Calu3 (cell line): ENCODE results near the gene SUMF1. TPM values are rescaled to one million over a fixed set of nuclear protein-coding genes. Genes with fewer than 3 reads are reported as not detected.

Source experiments
- BruUV-seq: library from RNA; stranded (reverse); fragments of 400-500 nt; replicated peaks from 2 replicates; lab custom pipeline; 2021; lab: Mats Ljungman, UMichigan
- CTCF ChIA-PET: fragments of 300-600 bp; sonication (Branson Sonifier 250); formaldehyde crosslinking; loops from one replicate; lab custom pipeline; 2022; ENCODE audit warnings: antibody characterized with exemption; lab: Charles Lee
- DNase-seq: peaks from one replicate; pipeline ENCODE4 v3.0.0; 2022
- H3K27ac Mint-ChIP-seq: one replicate; pipeline ENCODE4 v1.8.0; 2022; ENCODE audit warnings: mixed read lengths; ENCODE audit not compliant: unreplicated experiment
- H3K27me3 Mint-ChIP-seq: one replicate; pipeline ENCODE4 v1.8.0; 2022; ENCODE audit warnings: mixed read lengths; ENCODE audit not compliant: unreplicated experiment
- H3K36me3 Mint-ChIP-seq: one replicate; pipeline ENCODE4 v1.8.0; 2022; ENCODE audit warnings: mild to moderate bottlenecking, moderate library complexity, mixed read lengths; ENCODE audit not compliant: insufficient read depth, unreplicated experiment
- H3K4me1 Mint-ChIP-seq: one replicate; pipeline ENCODE4 v1.8.0; 2022; ENCODE audit warnings: mild to moderate bottlenecking, low read depth, mixed read lengths; ENCODE audit not compliant: unreplicated experiment
- H3K4me3 Mint-ChIP-seq: one replicate; pipeline ENCODE4 v1.8.0; 2022; ENCODE audit warnings: mild to moderate bottlenecking, low read depth, moderate library complexity, mixed read lengths; ENCODE audit not compliant: unreplicated experiment
- H3K9me3 Mint-ChIP-seq: one replicate; pipeline ENCODE4 v1.8.0; 2022; ENCODE audit warnings: low read depth, mixed read lengths; ENCODE audit not compliant: unreplicated experiment
- intact Hi-C: fragments of 100-400 bp; cut with micrococcal nuclease; formaldehyde crosslinking; loops from one replicate; pipeline ENCODE4 v1.10.0; 2022; ENCODE audit not compliant: unreplicated experiment
- total RNA-seq: library from RNA; stranded (reverse); gene quantifications from 2 replicates; pipeline ENCODE4 v1.2.3, GENCODE V29; 2022
- TF ChIP-seq, protein P1 (sequence below): fragments of 200-600 bp; IDR thresholded peaks from one replicate; pipeline ENCODE4 v1.8.0; 2022; ENCODE audit warnings: antibody characterized with exemption; ENCODE audit not compliant: unreplicated experiment

The SUMF1 gene
- total RNA-seq, 1 experiment from 2014 or later: 31.8 TPM

DNA sequence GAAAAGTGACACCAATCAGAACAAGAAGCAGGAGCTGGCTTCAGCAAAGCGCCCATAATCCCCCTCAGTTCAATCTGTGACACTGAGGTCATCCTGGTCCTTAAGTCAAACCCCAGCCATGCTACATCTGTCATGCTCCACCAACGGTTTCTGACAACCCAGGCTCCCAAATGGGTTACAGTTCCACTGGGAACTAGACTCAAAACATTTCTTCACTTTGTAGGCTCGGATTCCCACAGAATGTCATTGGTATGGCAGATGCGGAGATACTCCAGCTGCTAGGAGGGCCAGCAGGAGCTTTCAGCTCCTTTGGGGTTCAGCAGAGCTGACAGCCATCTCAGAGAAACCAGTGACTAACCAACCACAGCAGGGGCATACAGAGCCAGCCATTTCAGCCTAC, 48.9 kb downstream of the SUMF1 start:
- intact Hi-C loops: no loop called here
- no peak overlapping the region for H3K4me3 Mint-ChIP-seq

GRCh38 chr3:4417449-4417848, 49.6 kb downstream of the SUMF1 start:
- CTCF ChIA-PET: no interaction called here
- intact Hi-C loops: no loop called here
- Mint-ChIP-seq H3K36me3 (no peaks in the 10 kb centered on the region), H3K4me3 (no peak overlapping the region), H3K9me3 (no peaks in the 10 kb centered on the region), H3K27me3 (no peaks in the 10 kb centered on the region), H3K27ac (no peak overlapping the region), H3K4me1 (no peaks in the 10 kb centered on the region)
- no TSS peak for BruUV-seq
- TF ChIP-seq, protein P1, sequence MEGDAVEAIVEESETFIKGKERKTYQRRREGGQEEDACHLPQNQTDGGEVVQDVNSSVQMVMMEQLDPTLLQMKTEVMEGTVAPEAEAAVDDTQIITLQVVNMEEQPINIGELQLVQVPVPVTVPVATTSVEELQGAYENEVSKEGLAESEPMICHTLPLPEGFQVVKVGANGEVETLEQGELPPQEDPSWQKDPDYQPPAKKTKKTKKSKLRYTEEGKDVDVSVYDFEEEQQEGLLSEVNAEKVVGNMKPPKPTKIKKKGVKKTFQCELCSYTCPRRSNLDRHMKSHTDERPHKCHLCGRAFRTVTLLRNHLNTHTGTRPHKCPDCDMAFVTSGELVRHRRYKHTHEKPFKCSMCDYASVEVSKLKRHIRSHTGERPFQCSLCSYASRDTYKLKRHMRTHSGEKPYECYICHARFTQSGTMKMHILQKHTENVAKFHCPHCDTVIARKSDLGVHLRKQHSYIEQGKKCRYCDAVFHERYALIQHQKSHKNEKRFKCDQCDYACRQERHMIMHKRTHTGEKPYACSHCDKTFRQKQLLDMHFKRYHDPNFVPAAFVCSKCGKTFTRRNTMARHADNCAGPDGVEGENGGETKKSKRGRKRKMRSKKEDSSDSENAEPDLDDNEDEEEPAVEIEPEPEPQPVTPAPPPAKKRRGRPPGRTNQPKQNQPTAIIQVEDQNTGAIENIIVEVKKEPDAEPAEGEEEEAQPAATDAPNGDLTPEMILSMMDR: no peak
- DNase-seq: no peak

More for the DNA sequence above, 48.9 kb downstream of the SUMF1 start:
- no TSS peak for BruUV-seq
- H3K36me3 Mint-ChIP-seq: no peaks in the 10 kb centered on the region
- DNase-seq: no peak
- TF ChIP-seq, protein P1: no peak
- no peaks in the 10 kb centered on the region for H3K9me3 Mint-ChIP-seq
- CTCF ChIA-PET: no interaction called here
- H3K27me3 Mint-ChIP-seq: no peaks in the 10 kb centered on the region
- H3K4me1 Mint-ChIP-seq: no peaks in the 10 kb centered on the region
- H3K27ac Mint-ChIP-seq: no peak overlapping the region

DNA sequence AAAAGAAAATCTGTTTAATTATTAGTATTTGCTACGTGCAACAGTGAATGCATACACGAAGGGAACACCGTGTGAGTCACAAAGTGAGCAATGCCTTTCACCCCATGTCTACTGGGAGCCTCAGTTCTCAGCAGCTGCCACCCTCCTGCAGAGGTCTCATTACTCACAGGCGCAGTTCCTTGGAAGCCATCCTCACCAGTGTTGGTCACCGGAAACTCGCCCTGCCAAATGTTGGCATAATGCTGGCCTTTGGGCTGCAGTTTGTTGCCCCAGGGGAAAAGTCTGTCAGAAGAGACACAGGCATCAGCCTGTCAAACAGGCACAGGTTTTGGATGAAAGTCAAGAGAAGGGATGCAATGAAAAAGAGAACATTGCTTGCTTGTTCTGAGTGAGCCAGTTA, 50.1 kb downstream of the SUMF1 start:
- H3K4me1 Mint-ChIP-seq: no peaks in the 10 kb centered on the region
- DNase-seq: no peak
- no peak overlapping the region for H3K27ac Mint-ChIP-seq
- no peaks in the 10 kb centered on the region for H3K36me3 Mint-ChIP-seq
- intact Hi-C loops: no loop called here
- TF ChIP-seq, protein P1: no peak
- no peak overlapping the region for H3K4me3 Mint-ChIP-seq
- BruUV-seq: no TSS peak
- CTCF ChIA-PET: no interaction called here
- H3K9me3 Mint-ChIP-seq: no peaks in the 10 kb centered on the region
- no peaks in the 10 kb centered on the region for H3K27me3 Mint-ChIP-seq

GRCh38 chr3:4416427-4416945, 50.6 kb downstream of the SUMF1 start:
- BruUV-seq: no TSS peak
- TF ChIP-seq, protein P1: no peak
- no peaks in the 10 kb centered on the region for H3K4me1 Mint-ChIP-seq

More at GRCh38 chr3:4416427-4416945, 50.6 kb downstream of the SUMF1 start:
- intact Hi-C loops: no loop called here
- CTCF ChIA-PET: no interaction called here
- no peaks in the 10 kb centered on the region for H3K9me3 Mint-ChIP-seq
- H3K27ac Mint-ChIP-seq: no peak overlapping the region
- no peaks in the 10 kb centered on the region for H3K36me3 Mint-ChIP-seq
- no peaks in the 10 kb centered on the region for H3K27me3 Mint-ChIP-seq
- H3K4me3 Mint-ChIP-seq: no peak overlapping the region
- DNase-seq: no peak
